ENCODE data around the gene PRMT3.
"Not testable (repeated sequence)": the region's sequence is repeated elsewhere in the genome, so short reads cannot be mapped to it uniquely, and the experiment has no call there.

The PRMT3 gene

GRCh38 chr11:20374741-20375300 lies 12.7 kb upstream of the PRMT3 start:
- FAIRE-seq = no peak

DNA sequence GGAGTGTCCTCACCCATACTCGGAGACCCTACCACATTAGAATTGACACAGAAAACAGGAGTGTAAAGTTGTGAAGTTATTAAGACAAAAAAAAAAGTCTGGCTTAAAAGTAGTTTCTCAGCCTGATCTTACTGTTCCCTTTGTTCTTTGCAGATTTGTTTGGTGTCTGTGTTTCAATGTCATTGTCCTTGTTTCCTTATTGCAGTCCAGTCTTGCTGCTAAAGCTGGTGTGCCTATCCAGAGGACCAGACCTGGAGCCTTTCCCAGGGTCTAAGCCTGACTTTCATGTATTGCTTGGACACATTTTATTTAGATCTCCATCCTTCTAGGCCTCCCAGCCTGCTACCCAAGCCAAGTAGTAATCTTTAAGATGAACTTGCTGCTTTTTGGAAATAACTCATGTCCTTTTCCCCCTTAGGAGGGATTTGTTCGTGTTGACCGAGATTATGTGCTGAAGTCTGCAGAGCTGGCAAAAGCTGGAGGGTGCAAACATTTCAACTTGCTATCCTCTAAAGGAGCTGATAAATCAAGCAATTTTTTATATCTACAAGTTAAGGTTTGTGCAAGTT lies 11.3 kb upstream of the PRMT3 start:
- no peak for FAIRE-seq

- FAIRE-seq = not testable (repeated sequence)
These were observed 1.5 kb upstream of the PRMT3 start for GRCh38 chr11:20385996-20386395.

DNA sequence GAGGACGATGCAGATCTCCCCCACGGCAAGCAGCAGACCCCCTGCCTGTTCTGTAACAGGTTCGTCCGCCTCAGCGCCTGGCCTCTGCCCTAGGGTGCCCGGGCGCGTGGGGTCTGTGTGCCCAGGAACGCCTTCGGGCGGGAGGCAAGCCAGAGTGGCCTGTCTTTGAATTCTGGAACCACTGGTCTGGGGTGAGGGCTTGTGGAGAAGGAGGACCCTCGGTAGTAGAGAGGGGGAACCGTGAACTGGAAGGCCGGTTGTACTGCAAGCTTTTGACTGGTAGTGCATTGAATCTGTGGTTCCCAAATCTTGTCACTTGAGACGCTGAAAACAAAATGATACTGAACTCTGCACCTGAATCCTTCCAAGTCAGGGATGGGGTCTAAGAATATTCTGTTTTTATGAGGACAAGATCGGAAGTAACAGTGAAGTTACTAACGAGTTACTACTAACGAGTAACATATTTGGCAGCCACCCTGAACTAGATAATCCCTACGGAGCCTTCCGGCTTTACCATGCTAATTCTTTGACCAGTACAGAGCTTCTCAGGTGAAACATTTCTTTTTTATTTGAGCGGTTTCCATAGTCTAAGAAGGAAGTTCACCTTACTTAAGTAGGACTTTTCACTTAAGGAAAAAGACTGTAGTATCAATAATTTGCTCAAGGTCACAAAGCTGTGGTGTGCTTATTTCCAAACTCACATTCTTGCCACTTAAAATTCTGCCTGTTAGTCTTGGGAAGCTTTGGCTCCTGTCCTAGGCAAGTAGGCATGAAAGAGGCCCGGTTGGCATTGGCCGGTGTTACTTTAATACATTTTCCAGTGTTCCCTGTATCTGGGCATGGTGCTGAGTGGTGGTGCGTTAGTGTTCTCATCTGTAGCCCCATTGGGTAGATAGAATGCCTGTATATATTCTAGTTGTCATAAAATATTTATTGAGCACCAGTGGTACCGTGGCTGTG lies 860 bp downstream of the PRMT3 start:
- no peak for FAIRE-seq

DNA sequence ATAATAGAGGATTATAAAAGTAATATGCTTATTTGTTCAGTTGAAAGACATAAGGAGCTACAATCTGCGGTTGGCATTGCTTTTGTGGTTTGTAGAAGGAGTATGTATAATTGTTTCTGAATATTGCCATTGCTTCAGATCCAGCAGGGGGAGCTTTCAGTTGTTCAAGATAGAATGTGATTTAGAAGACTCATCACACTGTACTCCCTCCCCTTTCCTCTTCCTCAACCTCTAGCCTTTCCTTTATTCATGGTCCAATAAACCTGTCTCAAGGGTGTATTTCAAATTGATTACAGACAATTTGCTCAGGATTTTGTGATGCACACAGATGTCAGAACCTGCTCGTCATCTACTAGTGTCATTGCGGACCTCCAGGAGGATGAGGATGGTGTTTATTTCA lies 9.8 kb downstream of the PRMT3 start:
- peak; percentile 49 for FAIRE-seq

- FAIRE-seq = no peak
These were observed 12.0 kb downstream of the PRMT3 start for GRCh38 chr11:20399498-20399897.

DNA sequence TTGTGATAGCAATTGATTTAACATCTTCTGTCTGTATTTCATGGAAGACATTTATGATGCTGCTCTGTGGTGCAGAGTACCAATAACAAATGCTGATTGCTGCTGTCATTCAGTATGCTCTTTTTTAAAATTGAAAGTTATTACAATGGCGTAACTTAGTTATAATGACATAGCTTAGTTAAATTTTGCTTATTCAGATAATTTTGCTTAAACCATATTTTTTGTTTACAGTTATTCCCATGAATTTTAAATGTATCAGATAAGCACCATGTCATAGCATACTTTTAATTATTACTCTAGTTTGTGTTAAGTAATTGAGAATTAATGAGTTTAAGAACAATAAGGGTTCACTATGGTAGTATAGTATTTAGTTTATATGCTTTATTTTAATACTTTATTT lies 15.5 kb downstream of the PRMT3 start:
- no peak for FAIRE-seq

GRCh38 chr11:20406484-20406883 lies 19.0 kb downstream of the PRMT3 start:
- no peak for FAIRE-seq

DNA sequence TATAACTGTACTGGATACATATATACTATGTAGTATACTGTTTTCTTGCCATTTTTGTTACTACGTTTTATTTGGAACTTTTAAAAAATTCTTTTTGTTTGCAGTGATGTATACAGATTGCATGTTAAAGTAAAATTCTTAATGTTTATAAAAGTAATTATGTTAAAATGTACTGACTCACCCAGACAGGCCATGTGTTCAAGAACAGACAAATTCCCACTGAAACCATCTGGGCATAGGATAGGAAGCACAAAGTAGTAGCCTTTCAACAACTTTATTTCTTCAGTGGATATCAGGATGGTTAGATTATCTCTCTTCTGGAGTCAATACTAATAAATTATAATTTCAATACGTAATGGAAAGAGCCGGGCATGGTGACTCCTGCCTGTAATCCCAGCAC lies 19.8 kb downstream of the PRMT3 start:
- FAIRE-seq = no peak

- no peak for FAIRE-seq
These were observed 27.9 kb downstream of the PRMT3 start for GRCh38 chr11:20415432-20415831.

DNA sequence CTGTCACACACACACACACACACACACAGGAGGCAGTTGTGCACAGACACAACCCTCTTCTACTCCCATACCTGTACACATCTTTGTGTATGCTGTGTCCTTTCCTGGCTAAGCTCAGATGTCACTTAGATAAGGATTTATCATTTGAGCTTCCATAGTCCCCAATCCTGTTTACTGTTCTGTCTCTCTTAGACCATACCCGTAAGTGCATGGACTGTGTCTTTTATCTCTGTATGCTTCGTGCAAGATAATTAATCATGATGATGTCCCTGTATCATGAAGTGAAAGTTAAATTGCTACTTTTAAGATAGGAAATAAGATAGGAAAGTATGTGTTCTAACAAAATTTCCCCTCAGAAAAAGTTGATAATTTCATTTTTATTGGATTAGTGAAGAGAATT lies 30.3 kb downstream of the PRMT3 start:
- FAIRE-seq = no peak

GRCh38 chr11:20421946-20422345 lies 34.4 kb downstream of the PRMT3 start:
- FAIRE-seq = no peak

DNA sequence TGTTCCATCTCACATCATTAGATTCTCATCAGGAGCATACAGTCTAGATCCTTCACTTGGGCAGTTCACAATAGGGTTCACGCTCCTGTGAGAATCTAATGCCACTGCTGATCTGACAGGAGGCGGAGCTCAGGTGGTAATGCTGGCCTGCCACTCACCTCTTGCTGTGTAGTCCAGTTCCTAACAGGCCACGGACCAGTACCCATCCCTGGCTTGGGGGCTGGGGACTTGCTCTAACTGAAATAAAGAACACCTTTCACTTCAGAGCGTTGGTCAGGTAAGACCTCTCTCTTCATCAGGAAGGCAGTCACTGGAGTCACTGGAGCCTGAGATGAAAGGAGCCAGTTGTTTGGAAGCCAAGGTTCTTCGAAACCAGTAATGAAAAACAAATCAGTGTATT lies 41.7 kb downstream of the PRMT3 start:
- no peak for FAIRE-seq

- no peak for FAIRE-seq
These were observed 51.1 kb downstream of the PRMT3 start for GRCh38 chr11:20438637-20439036.

DNA sequence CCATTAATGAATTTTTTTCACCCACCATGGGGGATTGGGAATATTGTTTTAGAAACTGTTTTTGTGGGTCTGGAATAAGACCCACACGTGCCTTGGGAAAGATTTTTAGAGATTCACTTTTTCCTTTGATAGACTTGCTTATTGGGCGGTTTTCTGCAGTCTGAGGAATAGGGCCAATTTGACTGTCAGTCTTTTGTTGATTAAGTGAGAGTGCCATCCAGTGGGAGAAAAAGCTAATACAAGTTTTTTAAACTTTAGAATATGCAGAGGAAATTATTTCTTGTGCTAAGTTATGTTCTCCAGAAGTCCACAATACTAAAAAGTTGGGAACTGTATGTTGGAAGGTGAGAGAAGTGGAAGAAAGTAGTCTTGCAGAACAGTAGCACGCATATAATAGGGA lies 56.1 kb downstream of the PRMT3 start:
- peak; percentile 64 for FAIRE-seq

DNA sequence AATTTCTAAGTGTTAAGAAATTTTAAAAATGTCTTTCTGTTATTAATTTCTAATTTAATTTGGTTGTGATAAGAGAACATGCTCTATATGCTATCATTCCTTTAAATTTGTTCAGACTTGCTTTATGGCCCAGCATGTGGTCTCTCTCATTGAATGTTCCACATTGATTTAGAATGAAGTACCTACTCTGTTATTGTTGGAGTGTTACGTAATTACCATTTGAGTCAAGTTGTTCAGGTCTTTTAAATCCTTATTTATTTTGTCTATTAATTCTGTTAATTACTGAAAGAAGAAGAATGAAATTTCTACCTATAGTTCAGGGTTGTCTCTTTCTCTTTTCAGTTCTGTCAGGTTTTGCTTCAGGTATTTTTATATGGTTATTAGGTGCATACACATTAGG lies 57.0 kb downstream of the PRMT3 start:
- FAIRE-seq = no peak

- no peak for FAIRE-seq
These were observed 61.3 kb downstream of the PRMT3 start for GRCh38 chr11:20448834-20449233.

GRCh38 chr11:20450829-20451228 lies 63.3 kb downstream of the PRMT3 start:
- FAIRE-seq = no peak

- FAIRE-seq = no peak
These were observed 64.1 kb downstream of the PRMT3 start for GRCh38 chr11:20451568-20451967.

DNA sequence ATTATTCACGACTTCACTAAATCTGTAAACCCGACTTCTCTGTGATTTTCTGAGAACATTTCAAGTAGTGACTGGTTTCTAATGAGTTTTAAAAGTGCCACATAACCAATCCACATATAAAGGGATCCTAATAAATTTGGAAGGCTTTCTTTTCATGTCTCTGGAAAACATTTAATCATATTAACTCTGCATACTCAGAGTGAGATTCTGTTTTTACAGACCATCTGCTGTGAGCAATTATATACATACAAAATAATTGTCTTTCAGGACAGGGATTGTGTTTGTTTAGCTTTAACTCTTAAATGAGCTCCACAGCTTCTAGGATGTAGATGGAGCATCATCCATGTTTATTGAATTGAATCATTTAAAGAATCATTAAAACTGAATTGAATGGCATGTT lies 65.1 kb downstream of the PRMT3 start:
- FAIRE-seq = no peak

DNA sequence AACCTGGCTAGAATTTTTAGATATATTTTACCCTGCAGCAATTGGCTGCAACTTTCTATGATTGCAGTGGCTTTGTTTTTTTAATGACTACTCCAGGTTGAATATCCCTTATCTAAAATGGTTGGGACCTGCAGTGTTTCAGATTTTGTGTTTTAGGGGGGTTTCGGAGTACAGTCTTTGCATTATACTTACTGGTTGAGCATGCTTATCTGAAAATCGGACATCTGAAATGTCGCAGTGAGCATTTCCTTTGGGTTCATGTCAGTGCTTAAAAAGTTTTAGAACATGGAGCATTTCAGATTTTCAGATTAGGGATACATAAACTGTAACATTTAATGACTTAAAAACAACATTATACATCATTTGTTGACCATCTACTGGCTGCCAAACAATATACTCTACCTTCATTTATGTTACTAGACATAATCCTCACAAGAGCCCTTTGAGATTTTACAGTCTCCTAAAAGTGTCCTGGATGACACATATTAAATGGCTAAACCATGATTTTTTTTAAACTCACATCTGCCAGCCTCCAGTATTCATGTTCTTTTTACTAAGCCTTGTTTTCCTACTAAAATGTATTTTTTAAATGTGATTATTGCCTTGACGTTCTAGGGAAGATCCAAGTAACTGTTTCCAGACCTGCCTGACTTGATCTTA lies 66.3 kb downstream of the PRMT3 start:
- FAIRE-seq = no peak

DNA sequence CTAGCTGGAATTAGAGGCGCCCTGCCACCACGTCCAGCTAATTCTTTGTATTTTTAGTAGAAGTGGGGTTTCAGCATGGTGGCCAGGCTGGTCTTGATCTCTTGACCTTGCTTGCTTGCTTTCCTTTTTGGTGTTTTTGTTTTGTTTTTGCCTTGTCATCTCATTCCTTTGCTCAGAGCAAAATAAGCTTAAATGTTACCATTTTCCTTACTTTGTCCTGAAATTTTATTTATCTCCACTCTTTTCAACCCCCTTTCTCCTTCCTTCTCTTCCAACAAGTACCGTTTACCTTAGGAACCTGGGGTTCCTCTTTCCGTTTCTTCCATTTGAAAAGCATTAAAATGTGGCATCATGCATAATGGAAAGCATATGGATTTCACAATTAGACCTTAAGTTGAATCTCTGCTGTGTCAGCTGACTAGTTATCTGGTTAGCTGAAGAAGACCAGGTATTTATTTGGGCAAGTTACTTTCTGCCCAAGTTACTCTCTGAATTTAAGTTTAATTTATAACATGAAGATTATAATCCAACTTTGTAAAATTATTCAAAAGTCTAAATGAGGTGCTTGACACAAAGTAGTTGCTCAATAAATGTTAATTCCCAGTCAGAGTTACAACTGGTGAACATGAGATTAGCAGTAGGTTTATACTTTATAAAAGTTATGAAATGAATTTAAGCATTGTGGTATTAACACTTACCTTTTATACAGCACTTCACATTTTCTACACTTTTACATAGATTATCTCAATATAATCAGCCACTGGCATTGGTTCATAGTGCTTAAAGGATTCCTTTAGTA lies 69.7 kb downstream of the PRMT3 start:
- FAIRE-seq = no peak
